ENCODE measurements around the gene TXNDC12. TPM values are rescaled to one million over a fixed set of nuclear protein-coding genes. Genes with fewer than 3 reads are reported as not detected.

TXNDC12 gene
- total RNA-seq, 2 experiments from 2014 or later = 35.0 to 35.1 TPM

DNA sequence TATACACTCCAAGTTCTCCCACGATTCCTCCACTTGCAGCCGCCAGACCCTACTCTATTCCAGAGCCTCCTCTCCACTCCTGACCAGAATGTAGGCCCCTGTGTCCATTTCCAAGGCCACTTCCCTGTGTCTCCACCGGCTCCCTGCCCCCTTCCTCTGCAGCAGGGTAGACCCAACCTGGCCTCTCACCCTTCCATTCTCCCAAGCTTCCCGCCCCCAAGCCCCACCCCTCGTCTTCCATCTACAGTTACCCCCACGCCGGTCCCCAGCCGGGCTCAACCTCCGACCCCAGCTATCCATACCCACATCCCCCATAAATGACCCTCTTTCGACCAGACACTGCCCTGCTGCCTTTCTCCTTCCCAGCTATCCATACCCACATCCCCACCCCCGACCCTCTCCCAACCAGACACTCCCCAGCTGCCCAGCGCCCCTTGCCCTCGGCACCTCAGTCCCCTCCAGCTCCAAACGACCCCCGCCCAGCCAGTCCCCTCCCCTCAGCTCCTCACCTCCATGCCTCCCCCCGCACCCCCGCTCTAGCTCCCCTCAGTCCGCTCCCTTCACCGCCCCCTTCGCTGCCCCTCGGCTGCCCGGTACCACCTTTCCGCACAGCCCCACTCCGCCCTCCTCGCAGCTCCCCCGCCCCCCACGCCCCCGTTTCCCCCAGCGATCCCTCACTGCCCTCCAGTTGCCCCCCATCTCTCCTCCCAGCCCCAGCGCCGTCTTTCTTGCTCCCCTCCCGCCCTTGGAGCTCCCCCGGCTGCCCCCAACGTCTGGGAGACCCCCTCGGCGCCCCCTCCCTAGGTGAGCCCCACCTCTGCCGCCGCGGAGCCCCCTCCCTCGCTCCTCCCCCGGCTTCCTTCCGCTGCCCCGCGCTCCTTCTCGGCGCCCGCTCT lies 65.2 kb downstream of the TXNDC12 start:
- no peak for DNase-seq
- Mint-ChIP-seq H3K27me3 (peaks cover 28% of the 10 kb centered on the region), H3K9me3 (no peaks in the 10 kb centered on the region), H3K36me3 (no peaks in the 10 kb centered on the region), H3K4me3 (peak overlapping the region; percentile 23), H3K27ac (no peak overlapping the region), H3K4me1 (ENCODE audit: low read depth) (peaks cover 8% of the 10 kb centered on the region)
- CTCF ChIA-PET = interaction anchor here (0.6 kb wide), 1 partner anchor 93 kb away, joined by 3 read pairs; no protein-coding TSS in a partner anchor
- intact Hi-C loops (cut with micrococcal nuclease) = no loop called here
- POLR2A ChIA-PET = no interaction called here

DNA sequence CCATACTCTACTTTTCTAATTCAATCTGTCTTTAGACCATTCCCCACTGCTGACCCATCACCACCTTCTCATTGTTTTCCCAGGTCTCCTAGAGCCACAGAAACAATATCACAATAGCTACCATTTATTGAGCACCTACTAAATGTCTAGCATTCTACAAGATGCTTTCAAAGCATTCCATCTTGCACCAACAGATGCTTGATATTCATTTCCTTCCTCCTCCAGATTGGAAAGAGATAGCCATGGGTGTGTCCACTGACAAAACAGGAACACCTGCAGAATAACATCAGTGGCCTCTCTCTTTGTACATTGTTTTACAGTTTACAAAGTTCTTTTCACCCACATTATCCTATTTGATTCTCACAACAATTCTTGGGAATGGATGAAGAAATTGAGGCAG lies 66.7 kb downstream of the TXNDC12 start:
- H3K27me3 Mint-ChIP-seq = peaks cover 24% of the 10 kb centered on the region
- no peaks in the 10 kb centered on the region for H3K9me3 Mint-ChIP-seq
- no peak overlapping the region for H3K4me3 Mint-ChIP-seq
- no peak for DNase-seq
- intact Hi-C loops (cut with micrococcal nuclease) = no loop called here
- peaks cover 8% of the 10 kb centered on the region for H3K4me1 Mint-ChIP-seq (ENCODE audit: low read depth)
- CTCF ChIA-PET = no interaction called here
- POLR2A ChIA-PET = no interaction called here
- H3K27ac Mint-ChIP-seq = no peak overlapping the region
- no peaks in the 10 kb centered on the region for H3K36me3 Mint-ChIP-seq

GRCh38 chr1:51986718-51987117 lies 68.3 kb downstream of the TXNDC12 start:
- Mint-ChIP-seq H3K9me3 (no peaks in the 10 kb centered on the region), H3K4me1 (ENCODE audit: low read depth) (peaks cover 8% of the 10 kb centered on the region), H3K27me3 (peaks cover 9% of the 10 kb centered on the region), H3K27ac (no peak overlapping the region), H3K36me3 (no peaks in the 10 kb centered on the region), H3K4me3 (no peak overlapping the region)
- POLR2A ChIA-PET = no interaction called here
- no peak for DNase-seq
- CTCF ChIA-PET = interaction anchor here (1.2 to 1.6 kb wide), 2 partner anchors 15 to 90 kb away, joined by 5 to 7 read pairs; no protein-coding TSS in a partner anchor
- intact Hi-C loops (cut with micrococcal nuclease) = no loop called here

- Mint-ChIP-seq H3K27ac (no peak overlapping the region), H3K27me3 (no peaks in the 10 kb centered on the region), H3K36me3 (no peaks in the 10 kb centered on the region), H3K4me1 (ENCODE audit: low read depth) (no peaks in the 10 kb centered on the region), H3K4me3 (no peak overlapping the region), H3K9me3 (no peaks in the 10 kb centered on the region)
- intact Hi-C loops (cut with micrococcal nuclease) = no loop called here
- ChIA-PET POLR2A (no interaction called here), CTCF (interaction anchor here (1.4 kb wide), 1 partner anchor 85 kb away, joined by 5 read pairs; no protein-coding TSS in a partner anchor)
- DNase-seq = no peak
These were observed 72.8 kb downstream of the TXNDC12 start for GRCh38 chr1:51982161-51982560.

DNA sequence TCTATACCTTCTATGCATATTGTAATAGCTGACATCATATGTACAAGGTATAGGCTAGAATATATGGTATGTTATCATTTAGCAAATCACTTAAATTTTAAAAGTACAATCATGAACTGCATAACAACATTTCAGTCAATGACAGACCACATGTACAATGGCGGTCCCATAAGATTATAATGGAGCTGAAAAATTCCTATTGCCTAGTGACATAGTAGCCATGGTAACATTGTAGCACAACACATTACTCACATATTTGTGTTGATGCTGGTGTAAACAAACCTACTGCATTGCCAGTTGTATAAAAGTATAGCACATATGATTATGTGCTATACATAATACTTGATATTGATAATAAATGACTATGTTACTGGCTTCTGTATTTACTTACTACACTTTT lies 73.4 kb downstream of the TXNDC12 start:
- no peaks in the 10 kb centered on the region for H3K27me3 Mint-ChIP-seq
- ChIA-PET POLR2A (no interaction called here), CTCF (interaction anchor here (1.4 kb wide), 1 partner anchor 85 kb away, joined by 5 read pairs; no protein-coding TSS in a partner anchor)
- intact Hi-C loops (cut with micrococcal nuclease) = no loop called here
- H3K4me3 Mint-ChIP-seq = no peak overlapping the region
- no peak for DNase-seq
- no peaks in the 10 kb centered on the region for H3K36me3 Mint-ChIP-seq
- no peaks in the 10 kb centered on the region for H3K9me3 Mint-ChIP-seq
- no peak overlapping the region for H3K27ac Mint-ChIP-seq
- H3K4me1 Mint-ChIP-seq (ENCODE audit: low read depth) = no peaks in the 10 kb centered on the region

- intact Hi-C loops (cut with micrococcal nuclease) = no loop called here
- CTCF ChIA-PET = no interaction called here
- POLR2A ChIA-PET = no interaction called here
- Mint-ChIP-seq H3K4me3 (no peak overlapping the region), H3K27me3 (no peaks in the 10 kb centered on the region), H3K9me3 (no peaks in the 10 kb centered on the region), H3K27ac (no peak overlapping the region), H3K4me1 (ENCODE audit: low read depth) (peaks cover 3% of the 10 kb centered on the region), H3K36me3 (no peaks in the 10 kb centered on the region)
- no peak for DNase-seq
These were observed 76.9 kb downstream of the TXNDC12 start for GRCh38 chr1:51978099-51978498.

- CTCF ChIA-PET = no interaction called here
These were observed 78.0 kb downstream of the TXNDC12 start for GRCh38 chr1:51976846-51977602.

GRCh38 chr1:51973587-51974474 lies 81.2 kb downstream of the TXNDC12 start:
- no peak overlapping the region for H3K27ac Mint-ChIP-seq
- CTCF ChIA-PET = no interaction called here

More at GRCh38 chr1:51976846-51977602, 78.0 kb downstream of the TXNDC12 start:
- Mint-ChIP-seq H3K4me1 (ENCODE audit: low read depth) (peaks cover 3% of the 10 kb centered on the region), H3K27ac (no peak overlapping the region), H3K9me3 (no peaks in the 10 kb centered on the region), H3K4me3 (no peak overlapping the region), H3K36me3 (no peaks in the 10 kb centered on the region), H3K27me3 (no peaks in the 10 kb centered on the region)
- DNase-seq = no peak
- POLR2A ChIA-PET = no interaction called here
- intact Hi-C loops (cut with micrococcal nuclease) = no loop called here

More at GRCh38 chr1:51973587-51974474, 81.2 kb downstream of the TXNDC12 start:
- Mint-ChIP-seq H3K4me3 (no peak overlapping the region), H3K4me1 (ENCODE audit: low read depth) (peaks cover 3% of the 10 kb centered on the region), H3K9me3 (no peaks in the 10 kb centered on the region), H3K27me3 (no peaks in the 10 kb centered on the region), H3K36me3 (no peaks in the 10 kb centered on the region)
- intact Hi-C loops (cut with micrococcal nuclease) = no loop called here
- POLR2A ChIA-PET = no interaction called here
- DNase-seq = no peak

Other genes with a start within 250 kb of the TXNDC12 start
- 100 to 1,000 TPM; 153 to 155 TPM for gene NRDC, start 176.5 kb downstream of the TXNDC12 start, total RNA-seq
- gene RAB3B, start 64.5 kb downstream of the TXNDC12 start, total RNA-seq = under 1 TPM; 0.17 to 0.21 TPM
- gene KTI12, start 21.4 kb downstream of the TXNDC12 start, total RNA-seq = 10 to 100 TPM; 11.2 to 12.6 TPM
- gene BTF3L4, start 1.1 kb upstream of the TXNDC12 start, total RNA-seq = 10 to 100 TPM; 32.5 to 35.2 TPM
- 1 to 10 TPM; 2.6 to 2.9 TPM for gene ZFYVE9, start 86.9 kb upstream of the TXNDC12 start, total RNA-seq